Activated naive CD8-positive, alpha-beta T cell treated with anti-CD3 and anti-CD28 coated beads, Interleukin-2, amount 10 ng/mL, durations not matched to agents 7 days and 5 days (primary cell): Measurements from ENCODE around the gene C6orf89. TPM values are rescaled to one million over a fixed set of nuclear protein-coding genes. Genes with fewer than 3 reads are reported as not detected.

Experiments used
- ATAC-seq: fragments of 150-1000 bp; cut with Tn5 transposase; one replicate; pipeline ENCODE4 v1.10.0; 2021; ENCODE audit warnings: low read depth, moderate library complexity
- POLR2A ChIA-PET: fragments of 350-600 bp; sonication (Branson Sonifier 250); formaldehyde crosslinking; loops from one replicate; lab custom pipeline; 2021; ENCODE audit warnings: antibody characterized with exemption; lab: Charles Lee
- DNase-seq: peaks from one replicate; pipeline ENCODE4 v3.0.0; 2021
- H3K27ac Mint-ChIP-seq: one replicate; pipeline ENCODE4 v1.8.0; 2022; ENCODE audit warnings: mild to moderate bottlenecking, mixed read lengths
- H3K27me3 Mint-ChIP-seq: one replicate; pipeline ENCODE4 v1.8.0; 2022; ENCODE audit warnings: mild to moderate bottlenecking, moderate library complexity, mixed read lengths
- H3K36me3 Mint-ChIP-seq: one replicate; pipeline ENCODE4 v1.8.0; 2021; ENCODE audit warnings: mild to moderate bottlenecking, mixed read lengths
- H3K4me1 Mint-ChIP-seq: one replicate; pipeline ENCODE4 v1.8.0; 2021; ENCODE audit warnings: mixed read lengths
- H3K4me3 Mint-ChIP-seq: one replicate; pipeline ENCODE4 v1.8.0; 2022; ENCODE audit warnings: mild to moderate bottlenecking, moderate library complexity, mixed read lengths
- H3K9me3 Mint-ChIP-seq: one replicate; pipeline ENCODE4 v1.8.0; 2021; ENCODE audit warnings: mixed read lengths
- total RNA-seq, 2 experiments: library from RNA; stranded (reverse); gene quantifications; one replicate each; pipeline ENCODE4 v1.2.3, GENCODE V29; 2021

The C6orf89 gene
- total RNA-seq, 2 experiments from 2014 or later: 45.3 to 46.0 TPM

GRCh38 chr6:36968266-36968977, 82.7 kb downstream of the C6orf89 start:
- Mint-ChIP-seq H3K9me3 (no peaks in the 10 kb centered on the region), H3K4me1 (peaks cover 18% of the 10 kb centered on the region), H3K4me3 (no peak overlapping the region), H3K27me3 (no peaks in the 10 kb centered on the region), H3K27ac (no peak overlapping the region), H3K36me3 (peaks cover 26% of the 10 kb centered on the region)
- ATAC-seq: no peak
- POLR2A ChIA-PET: no interaction called here
- no peak for DNase-seq

DNA sequence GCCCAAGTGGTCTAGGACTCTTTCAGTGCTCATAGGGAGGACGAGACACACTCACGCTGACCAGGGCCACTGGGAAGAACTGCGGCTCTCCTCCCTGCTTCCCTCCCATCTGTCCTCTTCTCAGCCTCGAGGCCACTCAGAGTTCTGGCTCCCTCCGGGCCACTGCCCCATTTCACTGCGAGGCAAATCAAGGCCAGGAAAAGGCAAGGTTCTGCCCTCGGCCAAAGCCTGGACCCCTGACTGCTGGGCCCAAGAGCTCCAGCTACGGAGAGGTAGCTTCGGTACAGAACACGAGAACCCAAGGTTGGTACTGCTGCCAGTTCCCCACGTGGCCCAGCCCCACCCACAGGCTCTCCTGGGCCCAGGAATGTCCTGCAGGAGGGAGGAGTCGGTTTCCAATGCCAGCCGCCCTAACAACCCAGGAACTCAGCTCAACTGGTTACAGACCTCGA, 83.5 kb downstream of the C6orf89 start:
- no peaks in the 10 kb centered on the region for H3K27me3 Mint-ChIP-seq
- no peaks in the 10 kb centered on the region for H3K9me3 Mint-ChIP-seq
- POLR2A ChIA-PET: interaction anchor here (0.5 kb wide), 1 partner anchor 43 kb away, joined by 3 read pairs; no protein-coding TSS in a partner anchor
- ATAC-seq (no peak), DNase-seq (no peak)
- H3K4me3 Mint-ChIP-seq: no peak overlapping the region
- no peak overlapping the region for H3K27ac Mint-ChIP-seq
- H3K4me1 Mint-ChIP-seq: peaks cover 12% of the 10 kb centered on the region
- H3K36me3 Mint-ChIP-seq: peaks cover 26% of the 10 kb centered on the region

- DNase-seq (no peak), ATAC-seq (no peak)
- no peaks in the 10 kb centered on the region for H3K9me3 Mint-ChIP-seq
- H3K27me3 Mint-ChIP-seq: no peaks in the 10 kb centered on the region
- POLR2A ChIA-PET: no interaction called here
- peaks cover 26% of the 10 kb centered on the region for H3K36me3 Mint-ChIP-seq
- peaks cover 6% of the 10 kb centered on the region for H3K4me1 Mint-ChIP-seq
- no peak overlapping the region for H3K27ac Mint-ChIP-seq
- H3K4me3 Mint-ChIP-seq: no peak overlapping the region
Observed at GRCh38 chr6:36969988-36970891, 84.5 kb downstream of the C6orf89 start.

GRCh38 chr6:36970892-36971842, 85.4 kb downstream of the C6orf89 start:
- DNase-seq: no peak
- POLR2A ChIA-PET: no interaction called here
- Mint-ChIP-seq H3K36me3 (peaks cover 24% of the 10 kb centered on the region), H3K4me1 (peaks cover 3% of the 10 kb centered on the region), H3K4me3 (no peak overlapping the region), H3K27ac (no peak overlapping the region), H3K27me3 (no peaks in the 10 kb centered on the region), H3K9me3 (no peaks in the 10 kb centered on the region)
- ATAC-seq: no peak

DNA sequence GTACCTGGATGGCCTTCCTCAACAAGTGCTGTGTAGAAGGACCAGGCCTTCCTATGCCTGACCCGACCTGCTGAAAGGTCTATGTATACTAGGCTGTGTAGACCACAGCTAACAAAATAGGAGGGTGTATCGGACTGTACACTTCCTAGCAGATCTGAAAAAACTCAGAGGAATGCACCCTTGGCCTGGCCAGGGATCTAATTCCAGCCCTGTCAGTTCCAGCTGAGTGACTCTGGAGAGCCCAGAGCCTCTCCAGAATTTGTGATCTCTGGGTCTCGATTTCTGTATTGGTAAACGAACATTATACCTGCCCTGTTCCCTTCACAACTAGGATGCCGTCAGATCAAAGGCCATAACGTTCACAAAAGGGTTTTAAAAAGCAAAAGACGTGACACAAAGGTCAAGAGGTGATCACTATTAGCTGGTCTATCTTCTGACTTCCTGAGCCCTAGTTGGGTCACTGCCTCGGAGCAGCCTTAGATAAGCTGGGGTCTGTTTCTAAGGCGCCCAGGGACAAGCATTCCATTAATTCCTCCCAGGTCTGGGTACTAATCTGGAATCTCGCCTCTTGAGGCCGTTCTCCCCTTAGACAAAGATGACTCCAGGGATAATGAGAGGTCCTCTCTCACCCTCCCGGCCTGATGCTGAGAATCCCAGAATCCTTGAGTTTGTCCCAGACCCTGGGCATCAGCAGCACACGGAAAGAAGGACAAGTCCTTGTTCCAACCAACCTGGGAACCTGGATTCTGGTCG, 86.3 kb downstream of the C6orf89 start:
- Mint-ChIP-seq H3K9me3 (no peaks in the 10 kb centered on the region), H3K4me1 (peaks cover 3% of the 10 kb centered on the region), H3K36me3 (peaks cover 24% of the 10 kb centered on the region), H3K27ac (peak overlapping the region; percentile 54), H3K4me3 (no peak overlapping the region), H3K27me3 (no peaks in the 10 kb centered on the region)
- POLR2A ChIA-PET: no interaction called here
- no peak for DNase-seq
- no peak for ATAC-seq

DNA sequence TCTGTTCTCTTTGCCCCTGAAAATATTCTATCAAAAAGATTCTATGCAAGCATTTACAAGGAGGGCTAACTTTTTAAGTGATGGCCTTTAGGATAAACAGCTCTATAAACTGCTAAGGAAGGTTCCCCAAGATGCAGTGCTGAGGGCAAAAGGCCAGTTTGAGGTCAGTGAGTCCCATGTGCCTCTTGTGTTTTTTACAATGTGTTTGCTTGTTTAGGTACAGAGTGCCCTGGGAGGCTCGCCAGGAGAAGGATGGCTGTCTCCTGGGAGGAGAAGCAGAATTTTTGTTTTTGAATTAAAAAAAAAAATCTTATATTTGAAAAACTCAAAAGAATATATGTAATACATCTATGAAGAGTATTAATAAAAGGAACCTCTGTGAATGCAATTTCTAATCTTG, 87.4 kb downstream of the C6orf89 start:
- Mint-ChIP-seq H3K4me3 (no peak overlapping the region), H3K27me3 (no peaks in the 10 kb centered on the region), H3K4me1 (peaks cover 3% of the 10 kb centered on the region), H3K27ac (no peak overlapping the region), H3K9me3 (no peaks in the 10 kb centered on the region), H3K36me3 (peaks cover 24% of the 10 kb centered on the region)
- DNase-seq (no peak), ATAC-seq (no peak)
- POLR2A ChIA-PET: no interaction called here

DNA sequence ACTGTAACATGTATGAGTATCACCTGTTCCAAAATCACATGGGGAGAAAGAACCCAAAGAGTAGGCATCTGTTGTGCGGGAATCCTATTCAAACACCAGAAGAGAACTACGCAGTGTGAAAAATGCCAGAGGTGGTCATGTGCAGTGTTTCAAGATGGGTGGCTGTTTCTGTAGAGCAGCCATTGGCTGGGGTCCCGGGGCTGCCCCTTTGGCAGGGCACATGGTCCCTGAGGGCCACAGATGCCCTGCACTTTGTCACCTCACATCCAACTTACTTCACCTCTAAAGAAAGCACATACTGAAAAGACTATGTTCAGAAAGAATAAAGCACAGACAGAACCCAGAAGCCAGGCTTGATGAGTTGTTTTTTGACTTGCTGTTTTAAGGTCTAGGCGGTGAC, 87.9 kb downstream of the C6orf89 start:
- DNase-seq: no peak
- no peak overlapping the region for H3K4me3 Mint-ChIP-seq
- H3K27ac Mint-ChIP-seq: no peak overlapping the region
- no peaks in the 10 kb centered on the region for H3K27me3 Mint-ChIP-seq
- H3K36me3 Mint-ChIP-seq: peaks cover 19% of the 10 kb centered on the region
- no peak for ATAC-seq
- POLR2A ChIA-PET: no interaction called here
- H3K9me3 Mint-ChIP-seq: no peaks in the 10 kb centered on the region
- peaks cover 3% of the 10 kb centered on the region for H3K4me1 Mint-ChIP-seq

DNA sequence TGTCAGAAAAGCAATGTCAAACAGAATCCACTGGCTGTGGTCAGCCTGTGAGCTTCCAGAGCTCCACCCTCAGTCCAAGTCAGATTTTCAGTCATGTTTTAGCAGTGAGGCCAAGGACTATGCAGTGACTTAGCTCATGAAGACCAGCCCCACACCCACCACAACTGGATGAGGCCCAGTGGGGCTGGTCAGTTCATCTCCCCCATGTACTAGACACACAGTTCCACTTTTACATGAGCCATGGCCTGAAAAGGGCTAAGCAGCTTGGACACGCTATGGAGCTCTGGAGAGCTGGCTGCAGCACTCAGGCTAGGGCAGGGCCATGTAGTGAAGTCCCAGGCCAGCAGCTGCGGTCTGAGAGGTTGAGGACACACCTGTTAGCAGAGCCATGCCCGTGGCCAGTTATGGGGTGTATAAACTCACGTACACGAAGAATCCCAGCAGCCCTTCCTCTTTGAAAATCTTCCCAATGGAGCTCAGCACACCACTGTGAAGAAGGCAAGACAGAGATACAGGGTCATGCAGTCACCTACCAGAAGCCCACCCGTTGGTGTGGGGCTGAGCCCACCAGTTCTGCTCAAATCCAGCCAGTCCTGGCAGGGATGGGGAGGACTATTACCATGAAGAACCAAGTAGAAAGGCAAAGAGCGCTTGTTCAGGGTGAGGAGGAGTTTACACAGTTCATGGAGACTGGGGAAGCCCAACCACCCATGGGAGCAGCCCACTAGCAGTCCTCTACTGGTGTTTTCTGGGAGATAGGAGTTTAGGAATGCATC, 89.7 kb downstream of the C6orf89 start:
- Mint-ChIP-seq H3K27me3 (no peaks in the 10 kb centered on the region), H3K36me3 (peaks cover 16% of the 10 kb centered on the region), H3K4me3 (no peak overlapping the region), H3K27ac (no peak overlapping the region), H3K4me1 (peaks cover 11% of the 10 kb centered on the region), H3K9me3 (no peaks in the 10 kb centered on the region)
- ATAC-seq (no peak), DNase-seq (no peak)
- POLR2A ChIA-PET: interaction anchor here (2.7 kb wide), 1 partner anchor 11 kb away, joined by 9 read pairs; the partner anchor contains the start of gene MTCH1

GRCh38 chr6:36976007-36976264, 90.2 kb downstream of the C6orf89 start:
- Mint-ChIP-seq H3K4me1 (peaks cover 14% of the 10 kb centered on the region), H3K27me3 (no peaks in the 10 kb centered on the region), H3K27ac (no peak overlapping the region), H3K4me3 (no peak overlapping the region), H3K9me3 (no peaks in the 10 kb centered on the region), H3K36me3 (peaks cover 18% of the 10 kb centered on the region)
- no peak for DNase-seq
- no peak for ATAC-seq
- POLR2A ChIA-PET: interaction anchor here (2.7 kb wide), 1 partner anchor 10 kb away, joined by 9 read pairs; the partner anchor contains the start of gene MTCH1

- no peak overlapping the region for H3K27ac Mint-ChIP-seq
- ATAC-seq: no peak
- no peak for DNase-seq
- peaks cover 14% of the 10 kb centered on the region for H3K4me1 Mint-ChIP-seq
- POLR2A ChIA-PET: interaction anchor here (2.7 kb wide), 1 partner anchor 10 kb away, joined by 9 read pairs; the partner anchor contains the start of gene MTCH1
- H3K4me3 Mint-ChIP-seq: no peak overlapping the region
- H3K27me3 Mint-ChIP-seq: no peaks in the 10 kb centered on the region
- peaks cover 18% of the 10 kb centered on the region for H3K36me3 Mint-ChIP-seq
- H3K9me3 Mint-ChIP-seq: no peaks in the 10 kb centered on the region
Observed at GRCh38 chr6:36976509-36976908, 90.8 kb downstream of the C6orf89 start.

DNA sequence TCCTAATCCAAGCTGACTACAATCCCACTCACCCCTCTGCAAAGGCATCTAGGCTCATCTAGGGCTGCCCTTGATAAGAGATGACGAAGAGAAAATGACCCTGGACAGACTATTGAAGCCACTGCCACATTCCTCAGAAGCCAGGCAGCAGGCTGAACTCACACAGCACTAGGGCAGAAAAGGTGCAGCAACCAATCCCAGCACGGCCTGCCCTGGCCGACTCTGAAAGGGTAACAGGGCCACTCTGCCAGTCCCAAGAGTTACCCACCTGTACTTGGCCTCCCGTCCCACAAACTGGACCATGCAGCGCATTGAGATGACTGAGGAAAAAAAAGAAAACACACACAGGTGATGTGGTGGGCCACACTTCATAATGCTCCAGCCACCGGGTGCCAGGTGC, 91.2 kb downstream of the C6orf89 start:
- POLR2A ChIA-PET: interaction anchor here (2.7 kb wide), 1 partner anchor 9 kb away, joined by 9 read pairs; the partner anchor contains the start of gene MTCH1
- no peak overlapping the region for H3K27ac Mint-ChIP-seq
- no peak overlapping the region for H3K4me3 Mint-ChIP-seq
- H3K36me3 Mint-ChIP-seq: peaks cover 15% of the 10 kb centered on the region
- DNase-seq: no peak
- peaks cover 15% of the 10 kb centered on the region for H3K4me1 Mint-ChIP-seq
- no peaks in the 10 kb centered on the region for H3K27me3 Mint-ChIP-seq
- no peaks in the 10 kb centered on the region for H3K9me3 Mint-ChIP-seq
- ATAC-seq: no peak
